Activated naive CD4-positive, alpha-beta T cell treated with anti-CD3 and anti-CD28 coated beads for 36 hours (primary cell): Measurements from ENCODE around the gene SDE2. TPM values are rescaled to one million over a fixed set of nuclear protein-coding genes. Genes with fewer than 3 reads are reported as not detected.

Experiments used
- CTCF ChIA-PET: fragments of 350-600 bp; sonication (Branson Sonifier 250); formaldehyde crosslinking; loops from one replicate; lab custom pipeline; 2021; ENCODE audit warnings: antibody characterized with exemption; lab: Charles Lee
- DNase-seq: peaks from one replicate; pipeline ENCODE4 v3.0.0-alpha.2; 2020
- H3K27ac Mint-ChIP-seq: one replicate; pipeline ENCODE4 v1.8.0; 2021; ENCODE audit warnings: mild to moderate bottlenecking, mixed read lengths
- H3K27me3 Mint-ChIP-seq: one replicate; pipeline ENCODE4 v1.8.0; 2021; ENCODE audit warnings: low read depth, mixed read lengths
- H3K36me3 Mint-ChIP-seq: one replicate; pipeline ENCODE4 v1.8.0; 2021; ENCODE audit warnings: low read depth, mixed read lengths
- H3K4me1 Mint-ChIP-seq: one replicate; pipeline ENCODE4 v1.8.0; 2021; ENCODE audit warnings: low read depth, mixed read lengths
- H3K4me3 Mint-ChIP-seq: one replicate; pipeline ENCODE4 v1.8.0; 2021; ENCODE audit warnings: mild to moderate bottlenecking, moderate library complexity, mixed read lengths
- H3K9me3 Mint-ChIP-seq: one replicate; pipeline ENCODE4 v1.8.0; 2021; ENCODE audit warnings: mixed read lengths
- intact Hi-C: fragments of 100-400 bp; cut with micrococcal nuclease; formaldehyde crosslinking; loops from one replicate; pipeline ENCODE4 v1.15.1; 2023
- total RNA-seq, 2 experiments: library from RNA; stranded (reverse); gene quantifications; one replicate each; pipeline ENCODE4 v1.2.3, GENCODE V29; 2021

SDE2 gene
- 10 to 100 TPM; 15.3 to 16.5 TPM for total RNA-seq

GRCh38 chr1:225999227-225999911 lies at the start of gene SDE2:
Gene SDE2 (minus strand): TSS chr1:225999343. CDS start chr1:225999312, 31 bp downstream.
- no peaks in the 10 kb centered on the region for H3K27me3 Mint-ChIP-seq
- peak within 1 kb of the TSS; percentile 100 for H3K27ac Mint-ChIP-seq
- DNase-seq: peak; percentile 100
- H3K4me1 Mint-ChIP-seq: peaks cover 68% of the 10 kb centered on the region
- CTCF ChIA-PET: interaction anchor here (0.8 to 1.4 kb wide), 6 partner anchors 8 to 118 kb away, joined by 3 to 9 read pairs (median 4); partner anchors contain the start of gene H3-3A
- no peaks in the 10 kb centered on the region for H3K9me3 Mint-ChIP-seq
- intact Hi-C loops: loop anchor here (1.0 to 5.0 kb wide), 11 partner anchors 63 to 571 kb away; partner anchors contain the start of genes ACBD3, H3-3A, LBR and PARP1
- peaks cover 9% of the 10 kb centered on the region for H3K36me3 Mint-ChIP-seq
- H3K4me3 Mint-ChIP-seq: peak within 1 kb of the TSS; percentile 100

GRCh38 chr1:226048886-226049285 lies 49.7 kb upstream of the SDE2 start:
- no peak overlapping the region for H3K4me3 Mint-ChIP-seq
- no peaks in the 10 kb centered on the region for H3K36me3 Mint-ChIP-seq
- no peaks in the 10 kb centered on the region for H3K4me1 Mint-ChIP-seq
- CTCF ChIA-PET: no interaction called here
- intact Hi-C loops: no loop called here
- H3K27me3 Mint-ChIP-seq: no peaks in the 10 kb centered on the region
- H3K27ac Mint-ChIP-seq: no peak overlapping the region
- peaks cover 1% of the 10 kb centered on the region for H3K9me3 Mint-ChIP-seq
- DNase-seq: no peak

- Mint-ChIP-seq H3K9me3 (peaks cover 1% of the 10 kb centered on the region), H3K27ac (no peak overlapping the region), H3K36me3 (no peaks in the 10 kb centered on the region), H3K27me3 (no peaks in the 10 kb centered on the region), H3K4me3 (no peak overlapping the region), H3K4me1 (no peaks in the 10 kb centered on the region)
- intact Hi-C loops: no loop called here
- CTCF ChIA-PET: no interaction called here
- DNase-seq: no peak
Measured at GRCh38 chr1:226047495-226047894, 48.4 kb upstream of the SDE2 start.

GRCh38 chr1:226046240-226046639 lies 47.1 kb upstream of the SDE2 start:
- Mint-ChIP-seq H3K4me1 (no peaks in the 10 kb centered on the region), H3K27ac (no peak overlapping the region), H3K4me3 (no peak overlapping the region), H3K27me3 (no peaks in the 10 kb centered on the region), H3K9me3 (peaks cover 1% of the 10 kb centered on the region), H3K36me3 (no peaks in the 10 kb centered on the region)
- CTCF ChIA-PET: no interaction called here
- intact Hi-C loops: no loop called here
- DNase-seq: no peak

GRCh38 chr1:226044514-226045101 lies 45.5 kb upstream of the SDE2 start:
- H3K36me3 Mint-ChIP-seq: no peaks in the 10 kb centered on the region
- intact Hi-C loops: no loop called here
- DNase-seq: no peak
- CTCF ChIA-PET: no interaction called here
- peaks cover 1% of the 10 kb centered on the region for H3K9me3 Mint-ChIP-seq
- H3K4me3 Mint-ChIP-seq: no peak overlapping the region
- H3K27me3 Mint-ChIP-seq: no peaks in the 10 kb centered on the region
- H3K4me1 Mint-ChIP-seq: no peaks in the 10 kb centered on the region
- no peak overlapping the region for H3K27ac Mint-ChIP-seq

GRCh38 chr1:226041419-226041818 lies 42.3 kb upstream of the SDE2 start:
- H3K27me3 Mint-ChIP-seq: no peaks in the 10 kb centered on the region
- no peak overlapping the region for H3K27ac Mint-ChIP-seq
- no peak overlapping the region for H3K4me3 Mint-ChIP-seq
- intact Hi-C loops: no loop called here
- H3K4me1 Mint-ChIP-seq: no peaks in the 10 kb centered on the region
- no peak for DNase-seq
- CTCF ChIA-PET: no interaction called here
- H3K36me3 Mint-ChIP-seq: no peaks in the 10 kb centered on the region
- H3K9me3 Mint-ChIP-seq: peaks cover 1% of the 10 kb centered on the region

- Mint-ChIP-seq H3K4me1 (no peaks in the 10 kb centered on the region), H3K27ac (no peak overlapping the region), H3K9me3 (no peaks in the 10 kb centered on the region), H3K4me3 (no peak overlapping the region), H3K27me3 (no peaks in the 10 kb centered on the region), H3K36me3 (no peaks in the 10 kb centered on the region)
- intact Hi-C loops: no loop called here
- no peak for DNase-seq
- CTCF ChIA-PET: no interaction called here
Measured at GRCh38 chr1:226038661-226039060, 39.5 kb upstream of the SDE2 start.

GRCh38 chr1:226035915-226036314 lies 36.8 kb upstream of the SDE2 start:
- Mint-ChIP-seq H3K27ac (no peak overlapping the region), H3K36me3 (no peaks in the 10 kb centered on the region), H3K4me1 (no peaks in the 10 kb centered on the region), H3K27me3 (no peaks in the 10 kb centered on the region), H3K4me3 (no peak overlapping the region), H3K9me3 (no peaks in the 10 kb centered on the region)
- intact Hi-C loops: no loop called here
- no peak for DNase-seq
- CTCF ChIA-PET: no interaction called here

- CTCF ChIA-PET: no interaction called here
Measured at GRCh38 chr1:226034482-226034881, 35.3 kb upstream of the SDE2 start.

GRCh38 chr1:226033991-226034390 lies 34.8 kb upstream of the SDE2 start:
- Mint-ChIP-seq H3K4me3 (no peak overlapping the region), H3K27me3 (no peaks in the 10 kb centered on the region), H3K9me3 (no peaks in the 10 kb centered on the region), H3K27ac (no peak overlapping the region), H3K4me1 (no peaks in the 10 kb centered on the region), H3K36me3 (no peaks in the 10 kb centered on the region)
- intact Hi-C loops: no loop called here
- no peak for DNase-seq
- CTCF ChIA-PET: no interaction called here

More at GRCh38 chr1:226034482-226034881, 35.3 kb upstream of the SDE2 start:
- Mint-ChIP-seq H3K9me3 (no peaks in the 10 kb centered on the region), H3K27ac (no peak overlapping the region), H3K4me3 (no peak overlapping the region), H3K36me3 (no peaks in the 10 kb centered on the region), H3K27me3 (no peaks in the 10 kb centered on the region), H3K4me1 (no peaks in the 10 kb centered on the region)
- no peak for DNase-seq
- intact Hi-C loops: no loop called here

- H3K4me1 Mint-ChIP-seq: no peaks in the 10 kb centered on the region
- no peaks in the 10 kb centered on the region for H3K9me3 Mint-ChIP-seq
- intact Hi-C loops: no loop called here
- CTCF ChIA-PET: no interaction called here
- no peak overlapping the region for H3K4me3 Mint-ChIP-seq
- H3K27me3 Mint-ChIP-seq: no peaks in the 10 kb centered on the region
- no peak for DNase-seq
- no peaks in the 10 kb centered on the region for H3K36me3 Mint-ChIP-seq
- H3K27ac Mint-ChIP-seq: no peak overlapping the region
Measured at GRCh38 chr1:226033582-226033981, 34.4 kb upstream of the SDE2 start.

- CTCF ChIA-PET: interaction anchor here (0.6 to 1.0 kb wide), 3 partner anchors 14 to 44 kb away, joined by 3 to 5 read pairs (median 3); no protein-coding TSS in a partner anchor
- no peak for DNase-seq
- intact Hi-C loops: no loop called here
- Mint-ChIP-seq H3K27ac (no peak overlapping the region), H3K4me3 (no peak overlapping the region), H3K4me1 (no peaks in the 10 kb centered on the region), H3K36me3 (no peaks in the 10 kb centered on the region), H3K9me3 (no peaks in the 10 kb centered on the region), H3K27me3 (no peaks in the 10 kb centered on the region)
Measured at GRCh38 chr1:226029568-226030225, 30.6 kb upstream of the SDE2 start.
